Epithelial cell of proximal tubule (primary cell): Measurements from ENCODE around the gene PIGC. TPM values are rescaled to one million over a fixed set of nuclear protein-coding genes. Genes with fewer than 3 reads are reported as not detected.

Source experiments
- DNase-seq: peaks from one replicate; pipeline ENCODE4 v3.0.0-alpha.2; 2011; ENCODE audit warnings: low read depth
- H3K4me3 ChIP-seq: 2 replicates; pipeline ENCODE4 v1.5.1; 2011; ENCODE audit warnings: low read depth, mild to moderate bottlenecking, low read length
- CTCF ChIP-seq: conservative IDR thresholded peaks from 2 replicates; pipeline ENCODE4 v1.5.1; 2012; ENCODE audit warnings: low read depth, mild to moderate bottlenecking, low read length
- total RNA-seq: library from RNA; depleted of rRNA; stranded (reverse); fragments of >200 nt; gene quantifications from 2 replicates; pipeline ENCODE4 v1.2.3, GENCODE V29; 2015

The PIGC gene
- total RNA-seq, 1 donor from 2014 or later, result 20.9 TPM

- no peak for DNase-seq
Observed at GRCh38 chr1:172477216-172477615, 33.3 kb upstream of the PIGC start.

GRCh38 chr1:172476218-172476811 lies 32.4 kb upstream of the PIGC start:
- no peak for TF ChIP-seq CTCF
- DNase-seq, result peak; percentile 54
- no peak overlapping the region for H3K4me3 ChIP-seq

More at GRCh38 chr1:172477216-172477615, 33.3 kb upstream of the PIGC start:
- no peak overlapping the region for H3K4me3 ChIP-seq
- no peak for TF ChIP-seq CTCF

GRCh38 chr1:172473842-172474241 lies 30.0 kb upstream of the PIGC start:
- H3K4me3 ChIP-seq, result no peak overlapping the region
- DNase-seq, result no peak
- no peak for TF ChIP-seq CTCF

- no peak for DNase-seq
- no peak for TF ChIP-seq CTCF
- H3K4me3 ChIP-seq, result no peak overlapping the region
Observed at GRCh38 chr1:172473302-172473701, 29.4 kb upstream of the PIGC start.

- DNase-seq, result no peak
- no peak overlapping the region for H3K4me3 ChIP-seq
- TF ChIP-seq CTCF, result no peak
Observed at GRCh38 chr1:172472495-172472894, 28.6 kb upstream of the PIGC start.

GRCh38 chr1:172471666-172472065 lies 27.8 kb upstream of the PIGC start:
- no peak for TF ChIP-seq CTCF
- H3K4me3 ChIP-seq, result no peak overlapping the region
- no peak for DNase-seq

GRCh38 chr1:172470149-172470548 lies 26.3 kb upstream of the PIGC start:
- TF ChIP-seq CTCF, result no peak
- no peak for DNase-seq
- no peak overlapping the region for H3K4me3 ChIP-seq
